H9 (cell line): ENCODE data around the gene FMNL1. TPM values are rescaled to one million over a fixed set of nuclear protein-coding genes. Genes with fewer than 3 reads are reported as not detected.
A peak's percentile ranks its signal among the peaks of the same experiment; 100 is the strongest.

ENCODE experiments used
- DNase-seq: peaks from one replicate; pipeline ENCODE4 v3.0.0-alpha.2; 2017
- H2AFZ ChIP-seq: one replicate; pipeline ENCODE4 v1.6.1; 2013; ENCODE audit warnings: mild to moderate bottlenecking, low read length, control low read depth, moderate library complexity
- H2AK5ac ChIP-seq: 2 replicates; pipeline ENCODE4 v1.6.1; 2013; ENCODE audit warnings: low read length, control low read depth, mixed read lengths; ENCODE audit not compliant: insufficient read length
- H2BK120ac ChIP-seq: one replicate; pipeline ENCODE4 v1.6.1; 2013; ENCODE audit warnings: low read depth, mild to moderate bottlenecking, low read length, control low read depth, inconsistent platforms; ENCODE audit not compliant: poor library complexity, severe bottlenecking
- H2BK12ac ChIP-seq: 2 replicates; pipeline ENCODE4 v1.6.1; 2013; ENCODE audit warnings: low read length, control low read depth, mixed read lengths, low read depth; ENCODE audit not compliant: insufficient read length
- H2BK15ac ChIP-seq: 2 replicates; pipeline ENCODE4 v1.6.1; 2013; ENCODE audit warnings: low read depth, low read length, control low read depth
- H2BK20ac ChIP-seq: one replicate; pipeline ENCODE4 v1.6.1; 2013; ENCODE audit warnings: low read depth, mild to moderate bottlenecking, low read length, control low read depth, inconsistent platforms; ENCODE audit not compliant: poor library complexity, severe bottlenecking
- H2BK5ac ChIP-seq: 2 replicates; pipeline ENCODE4 v1.6.1; 2013; ENCODE audit warnings: low read length, control low read depth, mixed read lengths; ENCODE audit not compliant: insufficient read length
- H3K14ac ChIP-seq: 2 replicates; pipeline ENCODE4 v1.6.1; 2013; ENCODE audit warnings: low read length, control low read depth; ENCODE audit not compliant: insufficient read depth
- H3K18ac ChIP-seq: 2 replicates; pipeline ENCODE4 v1.6.1; 2013; ENCODE audit warnings: low read depth, mild to moderate bottlenecking, mixed read lengths, low read length, control low read depth; ENCODE audit not compliant: insufficient read length
- H3K23ac ChIP-seq: 2 replicates; pipeline ENCODE4 v1.6.1; 2013; ENCODE audit warnings: low read length, control low read depth, mixed read lengths, low read depth; ENCODE audit not compliant: insufficient read length
- H3K23me2 ChIP-seq: 2 replicates; pipeline ENCODE4 v1.6.1; 2013; ENCODE audit warnings: low read depth, mild to moderate bottlenecking, mixed read lengths, low read length, control low read depth; ENCODE audit not compliant: insufficient read length, poor library complexity, severe bottlenecking
- H3K27ac ChIP-seq: 2 replicates; pipeline ENCODE4 v1.5.1; 2013; ENCODE audit warnings: low read length, control low read depth, mixed read lengths, low read depth; ENCODE audit not compliant: insufficient read length
- H3K27me3 ChIP-seq: 2 replicates; pipeline ENCODE4 v1.6.1; 2013; ENCODE audit warnings: low read length, control low read depth, inconsistent platforms; ENCODE audit not compliant: insufficient read depth
- H3K4ac ChIP-seq: 2 replicates; pipeline ENCODE4 v1.6.1; 2013; ENCODE audit warnings: low read depth, mild to moderate bottlenecking, control low read depth, inconsistent platforms, low read length, moderate library complexity
- H3K4me1 ChIP-seq: 2 replicates; pipeline ENCODE4 v1.6.1; 2013; ENCODE audit warnings: low read length, control low read depth, inconsistent platforms; ENCODE audit not compliant: insufficient read depth
- H3K4me2 ChIP-seq: 2 replicates; pipeline ENCODE4 v1.6.1; 2013; ENCODE audit warnings: low read length, control low read depth, mixed read lengths; ENCODE audit not compliant: insufficient read length, insufficient read depth
- H3K56ac ChIP-seq: 2 replicates; pipeline ENCODE4 v1.6.1; 2013; ENCODE audit warnings: low read depth, mild to moderate bottlenecking, mixed read lengths, low read length, control low read depth; ENCODE audit not compliant: insufficient read length
- H3K79me1 ChIP-seq: 2 replicates; pipeline ENCODE4 v1.6.1; 2013; ENCODE audit warnings: low read depth, mild to moderate bottlenecking, moderate library complexity, low read length, control low read depth, inconsistent platforms; ENCODE audit not compliant: insufficient read depth, poor library complexity, severe bottlenecking
- H3K79me2 ChIP-seq: 2 replicates; pipeline ENCODE4 v1.6.1; 2013; ENCODE audit warnings: low read length, control low read depth, inconsistent platforms; ENCODE audit not compliant: insufficient read depth
- H3K9ac ChIP-seq: 2 replicates; pipeline ENCODE4 v1.6.1; 2013; ENCODE audit warnings: low read length, control low read depth, mixed read lengths; ENCODE audit not compliant: insufficient read length; ENCODE audit errors: extremely low read depth
- H3K9me3 ChIP-seq: one replicate; pipeline ENCODE4 v1.6.1; 2013; ENCODE audit warnings: low read depth, low read length, inconsistent platforms; ENCODE audit not compliant: control insufficient read depth
- H3T11ph ChIP-seq: one replicate; pipeline ENCODE4 v1.6.1; 2013; ENCODE audit warnings: mild to moderate bottlenecking, low read length, control low read depth, inconsistent platforms
- H4K20me1 ChIP-seq: one replicate; pipeline ENCODE4 v1.6.1; 2013; ENCODE audit not compliant: control insufficient read depth, insufficient read length, insufficient read depth
- H4K5ac ChIP-seq: 2 replicates; pipeline ENCODE4 v1.6.1; 2013; ENCODE audit warnings: low read depth, mild to moderate bottlenecking, mixed read lengths, low read length, control low read depth; ENCODE audit not compliant: insufficient read length
- H4K8ac ChIP-seq: replicated peaks from 2 replicates; pipeline ENCODE4 v1.6.1; 2013; ENCODE audit warnings: low read length, control low read depth, mixed read lengths, low read depth; ENCODE audit not compliant: insufficient read length
- H4K91ac ChIP-seq: 2 replicates; pipeline ENCODE4 v1.6.1; 2013; ENCODE audit warnings: low read depth, mild to moderate bottlenecking, moderate library complexity, mixed read lengths, low read length, control low read depth; ENCODE audit not compliant: insufficient read length
- H3K27ac Mint-ChIP-seq, 3 experiments: 2 replicates in 2 of 3; 3 replicates in 1 of 3; pipeline ENCODE4 v1.8.0; 2020 to 2021; ENCODE audit warnings: mixed read lengths in 3 of 3, mild to moderate bottlenecking in 1 of 3, moderate library complexity in 1 of 3
- H3K27me3 Mint-ChIP-seq: 2 replicates; pipeline ENCODE4 v1.8.0; 2021; ENCODE audit warnings: low read depth, mild to moderate bottlenecking, moderate library complexity, mixed read lengths
- H3K36me3 Mint-ChIP-seq, 3 experiments: 2 replicates in 2 of 3; 3 replicates in 1 of 3; pipeline ENCODE4 v1.8.0; 2020 to 2021; ENCODE audit warnings: low read depth in 3 of 3, mixed read lengths in 3 of 3; ENCODE audit not compliant: insufficient read depth in 1 of 3
- H3K4me1 Mint-ChIP-seq, 2 experiments: 2 replicates each; pipeline ENCODE4 v1.8.0; 2020; ENCODE audit warnings: mixed read lengths in 2 of 2
- H3K4me3 Mint-ChIP-seq, 2 experiments: 2 replicates in 1 of 2; 3 replicates in 1 of 2; pipeline ENCODE4 v1.8.0; 2020 to 2021; ENCODE audit warnings: mild to moderate bottlenecking in 2 of 2, mixed read lengths in 2 of 2, moderate library complexity in 1 of 2
- H3K9me3 Mint-ChIP-seq, 2 experiments: 2 replicates in 1 of 2; 3 replicates in 1 of 2; pipeline ENCODE4 v1.8.0; 2020; ENCODE audit warnings: mild to moderate bottlenecking in 2 of 2, mixed read lengths in 2 of 2, moderate library complexity in 1 of 2
- WGBS: extraction: QIAGEN DNeasy Blood & Tissue Kit; methylation state at CpG from one replicate; pipeline ENCODE4 v1.1.7; 2013; ENCODE audit warnings: missing lambda C conversion rate, low lambda C conversion rate, mixed read lengths; ENCODE audit not compliant: insufficient read length; ENCODE audit errors: extremely low coverage; 5-methylcytosine and 5-hydroxymethylcytosine counted together
- total RNA-seq: library from RNA; stranded (reverse); gene quantifications from 2 replicates; pipeline ENCODE4 v1.2.1, GENCODE V29; 2021
- TF ChIP-seq, protein P1 (sequence below): fragments of 200-600 bp; sonication (generic); conservative IDR thresholded peaks from 3 replicates; pipeline ENCODE4 v1.8.0; 2021; ENCODE audit warnings: antibody characterized with exemption, mild to moderate bottlenecking

Gene FMNL1
- total RNA-seq, 1 experiment from 2014 or later = 6.9 TPM

DNA sequence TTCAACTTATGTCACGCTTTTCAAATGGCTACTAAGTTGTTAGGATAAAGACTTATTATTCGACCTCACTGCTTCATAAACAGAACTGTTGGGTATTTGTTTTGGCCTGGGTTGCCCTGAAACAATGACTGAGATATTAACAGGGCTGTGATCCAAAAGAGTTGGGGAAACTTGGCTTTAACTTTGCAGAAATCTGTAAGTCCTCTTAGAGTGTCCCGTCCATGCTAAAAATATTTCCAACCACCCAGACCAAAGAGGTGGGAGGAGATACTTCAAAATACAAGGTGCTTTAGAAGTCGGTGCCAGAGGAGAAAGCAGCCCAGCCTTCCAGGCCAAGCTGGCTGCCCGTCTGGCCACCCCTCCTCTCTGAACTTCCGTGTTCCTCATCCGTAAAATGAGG is 56.3 kb downstream of the FMNL1 start:
- no peak overlapping the region for H3K4me2 ChIP-seq

More for the DNA sequence above, 56.3 kb downstream of the FMNL1 start:
- no peaks in the 10 kb centered on the region for H3K23me2 ChIP-seq
- no peaks in the 10 kb centered on the region for H3K79me1 ChIP-seq
- DNase-seq = no peak
- no peak overlapping the region for H2BK20ac ChIP-seq
- no peaks in the 10 kb centered on the region for H3K9me3 ChIP-seq
- no peaks in the 10 kb centered on the region for H4K20me1 ChIP-seq
- Mint-ChIP-seq H3K4me1 (peaks cover 7 to 13% of the 10 kb centered on the region in 2 experiments), H3K27me3 (no peaks in the 10 kb centered on the region), H3K27ac (peak overlapping the region in 1 of 3 experiments; percentile 26; a peak in 2 of 7 replicates), H3K36me3 (peaks cover 2 to 23% (median 12%) of the 10 kb centered on the region in 3 experiments; a peak in 5 of 7 replicates), H3K4me3 (no peak overlapping the region), H3K9me3 (no peaks in the 10 kb centered on the region)
- H3K27me3 ChIP-seq = no peaks in the 10 kb centered on the region
- TF ChIP-seq, protein P1, sequence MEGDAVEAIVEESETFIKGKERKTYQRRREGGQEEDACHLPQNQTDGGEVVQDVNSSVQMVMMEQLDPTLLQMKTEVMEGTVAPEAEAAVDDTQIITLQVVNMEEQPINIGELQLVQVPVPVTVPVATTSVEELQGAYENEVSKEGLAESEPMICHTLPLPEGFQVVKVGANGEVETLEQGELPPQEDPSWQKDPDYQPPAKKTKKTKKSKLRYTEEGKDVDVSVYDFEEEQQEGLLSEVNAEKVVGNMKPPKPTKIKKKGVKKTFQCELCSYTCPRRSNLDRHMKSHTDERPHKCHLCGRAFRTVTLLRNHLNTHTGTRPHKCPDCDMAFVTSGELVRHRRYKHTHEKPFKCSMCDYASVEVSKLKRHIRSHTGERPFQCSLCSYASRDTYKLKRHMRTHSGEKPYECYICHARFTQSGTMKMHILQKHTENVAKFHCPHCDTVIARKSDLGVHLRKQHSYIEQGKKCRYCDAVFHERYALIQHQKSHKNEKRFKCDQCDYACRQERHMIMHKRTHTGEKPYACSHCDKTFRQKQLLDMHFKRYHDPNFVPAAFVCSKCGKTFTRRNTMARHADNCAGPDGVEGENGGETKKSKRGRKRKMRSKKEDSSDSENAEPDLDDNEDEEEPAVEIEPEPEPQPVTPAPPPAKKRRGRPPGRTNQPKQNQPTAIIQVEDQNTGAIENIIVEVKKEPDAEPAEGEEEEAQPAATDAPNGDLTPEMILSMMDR = no peak
- no peak overlapping the region for H3K14ac ChIP-seq
- no peak overlapping the region for H3K18ac ChIP-seq
- H4K8ac ChIP-seq = no peak overlapping the region
- H3K79me2 ChIP-seq = no peaks in the 10 kb centered on the region
- H3K4me1 ChIP-seq = no peaks in the 10 kb centered on the region
- no peak overlapping the region for H3K27ac ChIP-seq
- no peak overlapping the region for H2BK5ac ChIP-seq
- no peak overlapping the region for H3K4ac ChIP-seq
- H3K56ac ChIP-seq = no peak overlapping the region
- H3K9ac ChIP-seq = no peak overlapping the region
- H2AFZ ChIP-seq = no peak overlapping the region
- WGBS = no CpG with 5 or more reads among the region's 7 CpGs
- no peak overlapping the region for H2BK120ac ChIP-seq
- H3T11ph ChIP-seq = no peak overlapping the region
- no peak overlapping the region for H2AK5ac ChIP-seq
- H4K5ac ChIP-seq = no peak overlapping the region
- H4K91ac ChIP-seq = no peak overlapping the region
- no peak overlapping the region for H2BK12ac ChIP-seq
- no peak overlapping the region for H2BK15ac ChIP-seq
- H3K23ac ChIP-seq = no peak overlapping the region
